B cell (primary cell): ENCODE measurements around the gene ANGPTL2. TPM values are rescaled to one million over a fixed set of nuclear protein-coding genes. Genes with fewer than 3 reads are reported as not detected.

Source experiments
- ATAC-seq: fragments of 200-7000 bp; cut with Tn5 transposase; one replicate; pipeline ENCODE4 v1.10.0; 2021; ENCODE audit warnings: low read depth, mild to moderate bottlenecking, moderate number of reproducible peaks, moderate library complexity
- CTCF ChIA-PET: fragments of 350-600 bp; sonication (Branson Sonifier 250); formaldehyde crosslinking; loops from one replicate; lab custom pipeline; 2021; ENCODE audit warnings: antibody characterized with exemption, inconsistent platforms; lab: Charles Lee
- POLR2A ChIA-PET: fragments of 350-600 bp; sonication (Branson Sonifier 250); formaldehyde crosslinking; loops from one replicate; lab custom pipeline; 2021; ENCODE audit warnings: antibody characterized with exemption; lab: Charles Lee
- DNase-seq: peaks from one replicate; pipeline ENCODE4 v3.0.0; 2013
- H2AFZ ChIP-seq: 2 replicates; pipeline ENCODE4 v1.6.1; 2012; ENCODE audit warnings: mild to moderate bottlenecking, low read depth, low read length; ENCODE audit not compliant: insufficient read depth, poor library complexity, severe bottlenecking
- H3K27ac ChIP-seq, 2 donors: 1 replicate in 1 of 2; 2 replicates in 1 of 2; pipeline ENCODE4 v1.5.1; 2012 to 2013; ENCODE audit warnings: low read length in 2 of 2, mild to moderate bottlenecking in 2 of 2, moderate library complexity in 1 of 2
- H3K27me3 ChIP-seq, 4 experiments: fragments of 200-600 bp in 1 of 4; sonication (generic) in 1 of 4; replicated peaks in 1 of 4; 1 replicate in 2 of 4; 2 replicates in 2 of 4; pipeline versions ENCODE4 v1.6.1 to v1.7.0; 2013 to 2016; ENCODE audit warnings: low read length in 3 of 4, mild to moderate bottlenecking in 2 of 4, mixed read lengths in 1 of 4, moderate library complexity in 1 of 4; ENCODE audit not compliant: insufficient read depth in 4 of 4, control insufficient read depth in 3 of 4; ENCODE audit errors: control extremely low read depth in 1 of 4
- H3K36me3 ChIP-seq, 2 experiments: replicated peaks in 1 of 2; 1 replicate in 1 of 2; 2 replicates in 1 of 2; pipeline versions ENCODE4 v1.6.1 to v1.7.1; 2013; ENCODE audit warnings: low read length in 1 of 2; ENCODE audit not compliant: insufficient read depth in 2 of 2, control insufficient read depth in 1 of 2; ENCODE audit errors: control extremely low read depth in 1 of 2, extremely low read depth in 1 of 2
- H3K4me1 ChIP-seq, 2 donors: fragments of 200-600 bp in 1 of 2; sonication (generic) in 1 of 2; 1 replicate in 1 of 2; 2 replicates in 1 of 2; pipeline versions ENCODE4 v1.5.1 to v1.6.1; 2013 to 2017; ENCODE audit warnings: low read length in 2 of 2; ENCODE audit not compliant: control insufficient read depth in 2 of 2, insufficient read depth in 2 of 2
- H3K4me2 ChIP-seq: replicated peaks from 2 replicates; pipeline ENCODE3; 2012; ENCODE audit warnings: mild to moderate bottlenecking, low read depth, low read length; ENCODE audit not compliant: poor library complexity, severe bottlenecking
- H3K4me3 ChIP-seq, 5 experiments: fragments of 200-600 bp in 1 of 5; sonication (generic) in 1 of 5; 1 replicate in 3 of 5; 2 replicates in 2 of 5; pipeline versions ENCODE4 v1.5.1 to v1.7.0; 2011 to 2016; ENCODE audit warnings: low read length in 4 of 5, mild to moderate bottlenecking in 4 of 5, low read depth in 2 of 5, control low read depth in 1 of 5, moderate library complexity in 1 of 5; ENCODE audit not compliant: insufficient read depth in 1 of 5; ENCODE audit errors: control extremely low read depth in 1 of 5, extremely low read depth in 1 of 5
- H3K79me2 ChIP-seq: fragments of 200-600 bp; sonication (generic); one replicate; pipeline ENCODE4 v1.6.0; 2016; ENCODE audit warnings: low read length; ENCODE audit not compliant: control insufficient read depth, insufficient read depth
- H3K9ac ChIP-seq: fragments of 200-600 bp; sonication (generic); 2 replicates; pipeline ENCODE4 v1.6.1; 2017; ENCODE audit warnings: mild to moderate bottlenecking, low read length, moderate library complexity
- H3K9me3 ChIP-seq, 3 donors: one replicate each; pipeline versions ENCODE4 v1.6.1 to v1.7.1; 2013; ENCODE audit warnings: low read length in 2 of 3; ENCODE audit not compliant: control insufficient read depth in 2 of 3, insufficient read depth in 1 of 3; ENCODE audit errors: control extremely low read depth in 1 of 3
- H4K20me1 ChIP-seq: 2 replicates; pipeline ENCODE4 v1.6.0; 2012; ENCODE audit warnings: mild to moderate bottlenecking, low read length; ENCODE audit not compliant: insufficient read depth, control insufficient read depth, poor library complexity, severe bottlenecking
- H3K27ac Mint-ChIP-seq: one replicate; pipeline ENCODE4 v1.8.0; 2021; ENCODE audit warnings: mixed read lengths
- H3K27me3 Mint-ChIP-seq: one replicate; pipeline ENCODE4 v1.8.0; 2021; ENCODE audit warnings: mixed read lengths
- H3K4me1 Mint-ChIP-seq: one replicate; pipeline ENCODE4 v1.8.0; 2021; ENCODE audit warnings: mixed read lengths
- H3K4me3 Mint-ChIP-seq: one replicate; pipeline ENCODE4 v1.8.0; 2021; ENCODE audit warnings: mixed read lengths
- H3K9me3 Mint-ChIP-seq: one replicate; pipeline ENCODE4 v1.8.0; 2022; ENCODE audit warnings: mixed read lengths; ENCODE audit not compliant: insufficient read depth
- CTCF ChIP-seq: fragments of 200-600 bp; IDR thresholded peaks from one replicate; pipeline ENCODE4 v1.8.0; 2022; ENCODE audit warnings: antibody characterized with exemption, mild to moderate bottlenecking
- EZH2 ChIP-seq: IDR thresholded peaks from 2 replicates; pipeline ENCODE4 v1.6.1; 2012; ENCODE audit warnings: borderline replicate concordance, low read depth, mild to moderate bottlenecking, moderate library complexity, low read length; ENCODE audit not compliant: insufficient read depth, poor library complexity, severe bottlenecking
- WGBS: methylation state at CpG from one replicate; pipeline ENCODE4 v1.1.5; 2013; ENCODE audit warnings: missing lambda C conversion rate; ENCODE audit not compliant: insufficient coverage; 5-methylcytosine and 5-hydroxymethylcytosine counted together
- intact Hi-C: fragments of 100-400 bp; cut with micrococcal nuclease; formaldehyde crosslinking; loops from one replicate; pipeline ENCODE4 v1.10.0; 2022
- polyA plus RNA-seq: library from polyadenylated mRNA; depleted of rRNA; stranded (reverse); fragments of >200 nt; gene quantifications from 2 replicates; pipeline ENCODE4 v1.2.3, GENCODE V29; 2012
- total RNA-seq, 2 donors: library from RNA; stranded (reverse); fragments of 120-200 nt in 1 of 2; gene quantifications; 1 replicate in 1 of 2; 2 replicates in 1 of 2; pipeline versions ENCODE4 v1.2.3 to v1.2.4, GENCODE V29; 2013 to 2022

ANGPTL2 gene
- total and polyA plus RNA-seq, 2 donors (not counting 1 experiment from before 2014, with no cell fraction given) = not detected

DNA sequence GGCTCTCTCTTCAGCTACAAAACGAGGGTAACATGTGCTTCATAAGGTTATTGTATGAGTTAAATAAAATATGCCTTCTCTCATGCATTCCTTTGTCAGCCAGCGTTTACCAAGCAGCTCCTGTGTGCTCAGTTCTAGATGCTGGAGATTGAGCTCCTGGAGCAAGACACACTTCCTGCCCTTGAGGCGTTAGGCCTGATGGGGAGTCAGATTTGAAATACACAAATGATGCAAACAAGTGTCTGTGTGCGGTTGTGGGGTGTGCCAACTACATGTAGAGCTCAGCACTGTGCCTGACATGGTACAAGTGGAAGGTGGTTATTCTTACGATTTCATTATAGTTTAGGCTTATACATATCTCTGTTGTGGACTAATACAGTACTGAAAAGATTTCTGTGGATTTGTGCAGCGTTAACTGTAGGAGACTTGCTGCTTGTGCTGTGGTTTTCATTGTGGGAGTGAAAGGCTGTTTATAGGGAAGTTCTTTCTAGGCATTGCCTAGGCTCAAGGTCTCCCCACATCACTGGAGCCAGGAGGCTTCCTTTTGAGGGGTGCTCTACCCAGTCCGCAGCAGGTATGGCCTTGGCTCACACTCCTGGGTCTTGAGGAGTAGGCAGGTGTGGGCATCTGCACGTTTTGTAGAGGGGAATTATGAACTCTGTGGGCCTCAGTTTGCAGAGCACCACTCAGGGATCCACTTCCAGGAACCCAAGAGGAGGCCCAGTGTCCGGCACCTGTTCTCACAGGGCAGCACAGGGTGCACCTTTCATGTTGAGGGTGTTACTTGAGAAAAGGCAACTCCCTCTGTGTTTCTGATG, 39.8 kb upstream of the ANGPTL2 start:
- peaks cover 37% of the 10 kb centered on the region for H3K4me1 Mint-ChIP-seq
- Histone ChIP-seq H3K9me3 (peaks cover 0 to 11% (median 3%) of the 10 kb centered on the region in 3 donors), H3K36me3 (no peaks in the 10 kb centered on the region), H2AFZ (no peak overlapping the region), H3K9ac (no peak overlapping the region), H3K4me3 (no peak overlapping the region), H3K4me2 (no peak overlapping the region), H3K4me1 (peaks cover 17 to 19% of the 10 kb centered on the region in 2 donors), H3K27me3 (no peaks in the 10 kb centered on the region), H4K20me1 (no peaks in the 10 kb centered on the region), H3K79me2 (no peaks in the 10 kb centered on the region), H3K27ac (no peak overlapping the region)
- H3K27me3 Mint-ChIP-seq = no peaks in the 10 kb centered on the region
- no peaks in the 10 kb centered on the region for H3K9me3 Mint-ChIP-seq
- ChIA-PET POLR2A (no interaction called here), CTCF (interaction anchor here (0.6 to 1.4 kb wide), 4 partner anchors 11 to 607 kb away, joined by 3 to 5 read pairs (median 3); no protein-coding TSS in a partner anchor)
- no peak overlapping the region for H3K4me3 Mint-ChIP-seq
- intact Hi-C loops = no loop called here
- DNase-seq = no peak
- TF ChIP-seq CTCF = no peak
- no peak for TF ChIP-seq EZH2
- no peak for ATAC-seq
- 74% methylated on average over 4 of the region's 9 CpGs for WGBS
- H3K27ac Mint-ChIP-seq = no peak overlapping the region

- WGBS = 96% methylated on average over 3 of the region's 9 CpGs
- no peak overlapping the region for H3K27ac Mint-ChIP-seq
- H3K4me1 ChIP-seq = peaks cover 6 to 8% of the 10 kb centered on the region in 2 donors
Measured at GRCh38 chr9:127161081-127161624, 38.7 kb upstream of the ANGPTL2 start.

More at GRCh38 chr9:127161081-127161624, 38.7 kb upstream of the ANGPTL2 start:
- Histone ChIP-seq H3K36me3 (no peaks in the 10 kb centered on the region), H3K4me3 (no peak overlapping the region), H3K27ac (no peak overlapping the region), H4K20me1 (no peaks in the 10 kb centered on the region), H2AFZ (no peak overlapping the region), H3K79me2 (no peaks in the 10 kb centered on the region), H3K9me3 (no peaks in the 10 kb centered on the region), H3K9ac (no peak overlapping the region), H3K27me3 (no peaks in the 10 kb centered on the region), H3K4me2 (no peak overlapping the region)
- no peak for TF ChIP-seq EZH2
- TF ChIP-seq CTCF = no peak
- no peaks in the 10 kb centered on the region for H3K27me3 Mint-ChIP-seq
- ChIA-PET POLR2A (no interaction called here), CTCF (interaction anchor here (0.6 to 1.4 kb wide), 3 partner anchors 10 to 606 kb away, joined by 3 to 5 read pairs (median 3); no protein-coding TSS in a partner anchor)
- intact Hi-C loops = no loop called here
- peaks cover 26% of the 10 kb centered on the region for H3K4me1 Mint-ChIP-seq
- no peaks in the 10 kb centered on the region for H3K9me3 Mint-ChIP-seq
- ATAC-seq = no peak
- H3K4me3 Mint-ChIP-seq = no peak overlapping the region
- DNase-seq = no peak
